Right lobe of liver (tissue), 4 donors: Measurements from ENCODE around the gene HS6ST2.

Experiments
- POLR2A ChIP-seq: fragments of 450-650 bp; IDR thresholded peaks from one replicate; pipeline ENCODE4 v1.6.1; 2017; ENCODE audit warnings: antibody characterized with exemption, mild to moderate bottlenecking
- TF ChIP-seq, protein P1 (sequence below), 4 donors: fragments of 200-600 bp in 3 of 4; fragments of 450-650 bp in 1 of 4; IDR thresholded peaks; one replicate each; pipeline versions ENCODE4 v1.5.1 to v1.8.0; 2016 to 2022; ENCODE audit warnings: antibody characterized with exemption in 4 of 4, mild to moderate bottlenecking in 2 of 4
- donor health status: DM: no; HTN: no; CAD: no.
- donor health status: DM: no; HTN: no; CAD: no.
- donor health status: DM: no; HTN: yes; CAD: no.

DNA sequence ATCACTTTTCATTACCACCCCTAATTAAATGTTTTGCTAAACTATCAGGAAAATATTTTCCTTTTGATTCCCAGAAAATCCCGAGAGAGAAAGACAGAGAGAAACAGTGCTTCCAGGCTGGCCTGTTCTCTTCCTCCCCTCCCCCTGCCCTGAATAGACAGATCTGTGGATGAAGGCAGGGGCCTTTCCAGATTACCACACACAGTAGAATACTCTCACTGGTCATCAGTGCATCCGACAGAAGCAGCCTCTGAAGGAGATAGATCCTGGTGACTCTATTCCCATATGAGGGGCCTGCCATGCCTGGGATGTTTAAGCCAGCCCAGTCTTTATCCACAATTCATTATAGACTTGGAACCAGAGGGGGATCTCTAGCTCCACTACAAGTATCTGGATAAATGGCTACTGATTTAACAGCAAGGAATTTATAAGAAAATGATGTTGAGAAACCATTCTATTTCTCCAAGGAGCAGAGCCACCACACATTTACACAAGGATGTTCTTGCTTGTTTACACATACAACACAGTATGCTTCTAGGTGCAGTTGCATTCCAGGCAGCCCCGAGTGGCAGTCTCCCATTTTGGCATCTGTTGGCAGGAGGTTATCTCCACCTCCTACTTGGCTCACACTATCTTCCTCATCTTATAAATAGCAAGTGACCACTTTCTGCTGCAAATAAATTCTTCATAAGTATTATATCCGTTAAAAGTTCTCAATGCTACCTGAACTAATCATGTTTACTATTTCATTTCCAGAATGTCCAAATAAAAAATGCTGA, 115.8 kb downstream of the HS6ST2 start:
- TF ChIP-seq, protein P1, sequence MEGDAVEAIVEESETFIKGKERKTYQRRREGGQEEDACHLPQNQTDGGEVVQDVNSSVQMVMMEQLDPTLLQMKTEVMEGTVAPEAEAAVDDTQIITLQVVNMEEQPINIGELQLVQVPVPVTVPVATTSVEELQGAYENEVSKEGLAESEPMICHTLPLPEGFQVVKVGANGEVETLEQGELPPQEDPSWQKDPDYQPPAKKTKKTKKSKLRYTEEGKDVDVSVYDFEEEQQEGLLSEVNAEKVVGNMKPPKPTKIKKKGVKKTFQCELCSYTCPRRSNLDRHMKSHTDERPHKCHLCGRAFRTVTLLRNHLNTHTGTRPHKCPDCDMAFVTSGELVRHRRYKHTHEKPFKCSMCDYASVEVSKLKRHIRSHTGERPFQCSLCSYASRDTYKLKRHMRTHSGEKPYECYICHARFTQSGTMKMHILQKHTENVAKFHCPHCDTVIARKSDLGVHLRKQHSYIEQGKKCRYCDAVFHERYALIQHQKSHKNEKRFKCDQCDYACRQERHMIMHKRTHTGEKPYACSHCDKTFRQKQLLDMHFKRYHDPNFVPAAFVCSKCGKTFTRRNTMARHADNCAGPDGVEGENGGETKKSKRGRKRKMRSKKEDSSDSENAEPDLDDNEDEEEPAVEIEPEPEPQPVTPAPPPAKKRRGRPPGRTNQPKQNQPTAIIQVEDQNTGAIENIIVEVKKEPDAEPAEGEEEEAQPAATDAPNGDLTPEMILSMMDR (IDR thresholded peaks at IDR 0.05): no peak
- TF ChIP-seq POLR2A: no peak
